HEK293 (cell line): ENCODE data around the gene RHEB.
A peak's percentile ranks its signal among the peaks of the same experiment; 100 is the strongest.

Source experiments
- CTCF ChIA-PET: fragments of 350-600 bp; formaldehyde crosslinking; extraction: SDS; loops from one replicate; lab custom pipeline; 2021; ENCODE audit warnings: antibody characterized with exemption; lab: Yijun Ruan, JAX
- POLR2A ChIA-PET: fragments of 300-600 bp; formaldehyde crosslinking; extraction: SDS; loops from one replicate; lab custom pipeline; 2020; ENCODE audit warnings: antibody characterized with exemption, inconsistent platforms; lab: Yijun Ruan, JAX
- H3K27ac ChIP-seq: fragments of 200-500 bp; sonication (Bioruptor generic); 2 replicates; pipeline ENCODE4 v1.5.1; 2014; ENCODE audit warnings: low read depth, low read length, control low read depth, inconsistent platforms; ENCODE audit errors: extremely low read depth
- H3K36me3 ChIP-seq, 2 experiments: fragments of 200-500 bp in 1 of 2; sonication (Bioruptor generic) in 1 of 2; 1 replicate in 1 of 2; 2 replicates in 1 of 2; pipeline ENCODE4 v1.5.1; 2014 to 2017; ENCODE audit warnings: inconsistent platforms in 2 of 2, low read length in 2 of 2; ENCODE audit not compliant: control insufficient read depth in 2 of 2, insufficient read depth in 1 of 2
- H3K4me1 ChIP-seq: fragments of 200-500 bp; sonication (Bioruptor generic); 2 replicates; pipeline ENCODE4 v1.5.1; 2014; ENCODE audit warnings: mild to moderate bottlenecking, low read length, inconsistent platforms; ENCODE audit not compliant: control insufficient read depth, insufficient read depth
- H3K4me3 ChIP-seq: 2 replicates; pipeline ENCODE4 v1.5.1; 2011; ENCODE audit warnings: low read depth, mild to moderate bottlenecking, control low read depth, low read length, moderate library complexity
- H3K9me3 ChIP-seq: fragments of 200-500 bp; sonication (Bioruptor generic); 2 replicates; pipeline ENCODE4 v1.5.1; 2014; ENCODE audit warnings: low read depth, low read length, inconsistent platforms; ENCODE audit not compliant: control insufficient read depth, insufficient read depth
- EGR2 ChIP-seq: fragments of 450-650 bp; formaldehyde crosslinking; IDR thresholded peaks from 2 replicates; pipeline ENCODE4 v1.5.1; 2016; ENCODE audit warnings: low read depth, missing biosample characterization, missing genetic modification characterization
- KLF1 ChIP-seq: fragments of 450-650 bp; formaldehyde crosslinking; IDR thresholded peaks from 2 replicates; pipeline ENCODE4 v1.5.1; 2016; ENCODE audit warnings: missing biosample characterization, missing genetic modification characterization
- KLF7 ChIP-seq: fragments of 450-650 bp; formaldehyde crosslinking; IDR thresholded peaks from 2 replicates; pipeline ENCODE4 v1.5.1; 2016; ENCODE audit warnings: missing biosample characterization, missing genetic modification characterization, borderline replicate concordance
- ZBTB20 ChIP-seq: fragments of 450-650 bp; formaldehyde crosslinking; IDR thresholded peaks from 2 replicates; pipeline ENCODE4 v1.5.1; 2016; ENCODE audit warnings: missing biosample characterization, missing genetic modification characterization
- ZFP3 ChIP-seq: fragments of 450-650 bp; formaldehyde crosslinking; IDR thresholded peaks from 2 replicates; pipeline ENCODE4 v1.5.1; 2016; ENCODE audit warnings: low read depth, missing biosample characterization, missing genetic modification characterization
- ZNF114 ChIP-seq: fragments of 450-650 bp; formaldehyde crosslinking; IDR thresholded peaks from 2 replicates; pipeline ENCODE4 v1.5.0; 2017; ENCODE audit warnings: missing biosample characterization, missing genetic modification characterization
- ZNF133 ChIP-seq: fragments of 450-650 bp; formaldehyde crosslinking; IDR thresholded peaks from 2 replicates; pipeline ENCODE4 v1.5.1; 2016; ENCODE audit warnings: missing biosample characterization, missing genetic modification characterization
- ZNF157 ChIP-seq: fragments of 450-650 bp; formaldehyde crosslinking; IDR thresholded peaks from 2 replicates; pipeline ENCODE4 v1.5.1; 2016; ENCODE audit warnings: missing biosample characterization, missing genetic modification characterization
- ZNF341 ChIP-seq: fragments of 450-650 bp; formaldehyde crosslinking; IDR thresholded peaks from 2 replicates; pipeline ENCODE4; 2016; ENCODE audit warnings: low read depth, missing biosample characterization, missing genetic modification characterization
- ZNF394 ChIP-seq: fragments of 450-650 bp; formaldehyde crosslinking; IDR thresholded peaks from 2 replicates; pipeline ENCODE4 v1.5.1; 2016; ENCODE audit warnings: missing biosample characterization, missing genetic modification characterization, mild to moderate bottlenecking, moderate library complexity, borderline replicate concordance
- ZNF416 ChIP-seq: fragments of 450-650 bp; formaldehyde crosslinking; IDR thresholded peaks from 2 replicates; pipeline ENCODE4 v1.5.1; 2016; ENCODE audit warnings: missing biosample characterization, missing genetic modification characterization
- ZNF426 ChIP-seq: fragments of 450-650 bp; formaldehyde crosslinking; IDR thresholded peaks from 2 replicates; pipeline ENCODE4 v1.5.1; 2017; ENCODE audit warnings: missing biosample characterization, missing genetic modification characterization, mild to moderate bottlenecking, inconsistent platforms, moderate library complexity
- ZNF544 ChIP-seq: fragments of 450-650 bp; formaldehyde crosslinking; IDR thresholded peaks from 2 replicates; pipeline ENCODE4 v1.5.0; 2017; ENCODE audit warnings: missing biosample characterization, missing genetic modification characterization
- ZNF76 ChIP-seq: fragments of 450-650 bp; formaldehyde crosslinking; IDR thresholded peaks from 2 replicates; pipeline ENCODE4; 2016; ENCODE audit warnings: low read depth, missing biosample characterization, missing genetic modification characterization, borderline replicate concordance
- ZNF777 ChIP-seq: fragments of 450-650 bp; formaldehyde crosslinking; IDR thresholded peaks from 2 replicates; pipeline ENCODE4 v1.5.1; 2017; ENCODE audit warnings: missing biosample characterization, missing genetic modification characterization, borderline replicate concordance
- ZSCAN16 ChIP-seq: fragments of 450-650 bp; formaldehyde crosslinking; IDR thresholded peaks from 2 replicates; pipeline ENCODE4 v1.5.1; 2016; ENCODE audit warnings: missing biosample characterization, missing genetic modification characterization
- TF ChIP-seq, protein P1 (sequence below): fragments of 450-650 bp; formaldehyde crosslinking; IDR thresholded peaks from 2 replicates; pipeline ENCODE4 v1.5.1; 2017; ENCODE audit warnings: missing biosample characterization, missing genetic modification characterization
- TF ChIP-seq, protein P2 (sequence below): sonication (generic); formaldehyde crosslinking; IDR thresholded peaks from 2 replicates; pipeline ENCODE4 v1.8.1; 2022; ENCODE audit warnings: mild to moderate bottlenecking, moderate library complexity, missing genetic modification reagents
- TF ChIP-seq, protein P3 (sequence below): fragments of 450-650 bp; formaldehyde crosslinking; IDR thresholded peaks from 2 replicates; pipeline ENCODE4 v1.5.1; 2016; ENCODE audit warnings: missing biosample characterization, missing genetic modification characterization
- TF ChIP-seq, protein P4 (sequence below): fragments of 450-650 bp; formaldehyde crosslinking; conservative IDR thresholded peaks from 2 replicates; pipeline ENCODE4 v1.5.1; 2016; ENCODE audit warnings: low read depth, missing biosample characterization, missing genetic modification characterization

Gene RHEB

DNA sequence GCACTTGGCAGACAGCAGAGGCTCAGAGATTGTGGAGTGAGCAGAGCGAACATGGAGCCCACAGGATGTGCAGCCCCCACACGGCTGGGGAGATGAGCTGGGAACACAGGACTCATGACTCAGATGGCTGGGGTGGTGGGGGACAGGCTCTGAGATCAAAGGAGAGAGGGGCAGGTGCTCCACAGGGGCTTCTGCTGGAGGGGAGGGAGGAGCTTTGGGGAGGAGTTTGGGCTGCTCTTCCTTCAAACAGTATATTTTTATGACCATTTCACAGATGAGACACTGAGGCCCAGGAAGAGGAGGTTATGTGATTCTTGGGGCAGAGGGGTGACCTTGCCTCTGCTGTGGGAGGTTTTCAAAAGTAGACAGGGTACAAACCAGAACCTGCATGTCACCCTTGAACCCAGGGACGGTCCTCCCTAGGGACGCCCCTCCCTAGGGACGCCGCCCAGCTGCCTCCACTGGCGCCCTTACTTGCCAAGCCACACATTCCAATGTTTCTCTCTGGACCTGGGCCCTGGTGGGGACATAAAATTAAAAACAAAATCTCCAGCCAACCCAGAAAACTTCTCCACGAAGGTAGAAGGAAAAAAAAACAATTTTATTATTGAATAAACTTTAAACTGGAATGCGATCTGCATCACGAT lies 78.8 kb downstream of the RHEB start:
- no peak overlapping the region for H3K27ac ChIP-seq
- ChIA-PET POLR2A (interaction anchor here (1.2 kb wide), 1 partner anchor 79 kb away, joined by 4 read pairs; the partner anchor contains the start of gene RHEB), CTCF (no interaction called here)
- no peaks in the 10 kb centered on the region for H3K9me3 ChIP-seq
- no peak overlapping the region for H3K4me3 ChIP-seq
- H3K4me1 ChIP-seq: no peaks in the 10 kb centered on the region
- H3K36me3 ChIP-seq: no peaks in the 10 kb centered on the region
- TF ChIP-seq ZNF416 (tag by site-specific recombination) (no peak), KLF7 (tag by site-specific recombination) (no peak), ZFP3 (tag by site-specific recombination) (no peak), ZNF76 (tag by site-specific recombination) (0 out of 2 replicates have a peak, but pooled peaks have one; percentile 8), ZBTB20 (tag by site-specific recombination) (no peak), KLF1 (tag by site-specific recombination) (0 out of 2 replicates have a peak, but pooled peaks have one; percentile 25), ZNF157 (tag by site-specific recombination) (no peak), ZNF426 (no peak), ZSCAN16 (tag by site-specific recombination) (0 out of 2 replicates have a peak, but pooled peaks have one; percentile 30), ZNF341 (tag by site-specific recombination) (peak; percentile 50; the same call in 1 of the 2 replicates), ZNF544 (no peak), EGR2 (0 out of 2 replicates have a peak, but pooled peaks have one; percentile 24), ZNF394 (tag by site-specific recombination) (no peak)
- TF ChIP-seq, protein P1, sequence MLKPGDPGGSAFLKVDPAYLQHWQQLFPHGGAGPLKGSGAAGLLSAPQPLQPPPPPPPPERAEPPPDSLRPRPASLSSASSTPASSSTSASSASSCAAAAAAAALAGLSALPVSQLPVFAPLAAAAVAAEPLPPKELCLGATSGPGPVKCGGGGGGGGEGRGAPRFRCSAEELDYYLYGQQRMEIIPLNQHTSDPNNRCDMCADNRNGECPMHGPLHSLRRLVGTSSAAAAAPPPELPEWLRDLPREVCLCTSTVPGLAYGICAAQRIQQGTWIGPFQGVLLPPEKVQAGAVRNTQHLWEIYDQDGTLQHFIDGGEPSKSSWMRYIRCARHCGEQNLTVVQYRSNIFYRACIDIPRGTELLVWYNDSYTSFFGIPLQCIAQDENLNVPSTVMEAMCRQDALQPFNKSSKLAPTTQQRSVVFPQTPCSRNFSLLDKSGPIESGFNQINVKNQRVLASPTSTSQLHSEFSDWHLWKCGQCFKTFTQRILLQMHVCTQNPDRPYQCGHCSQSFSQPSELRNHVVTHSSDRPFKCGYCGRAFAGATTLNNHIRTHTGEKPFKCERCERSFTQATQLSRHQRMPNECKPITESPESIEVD (tag by site-specific recombination): no peak
- TF ChIP-seq, protein P2, sequence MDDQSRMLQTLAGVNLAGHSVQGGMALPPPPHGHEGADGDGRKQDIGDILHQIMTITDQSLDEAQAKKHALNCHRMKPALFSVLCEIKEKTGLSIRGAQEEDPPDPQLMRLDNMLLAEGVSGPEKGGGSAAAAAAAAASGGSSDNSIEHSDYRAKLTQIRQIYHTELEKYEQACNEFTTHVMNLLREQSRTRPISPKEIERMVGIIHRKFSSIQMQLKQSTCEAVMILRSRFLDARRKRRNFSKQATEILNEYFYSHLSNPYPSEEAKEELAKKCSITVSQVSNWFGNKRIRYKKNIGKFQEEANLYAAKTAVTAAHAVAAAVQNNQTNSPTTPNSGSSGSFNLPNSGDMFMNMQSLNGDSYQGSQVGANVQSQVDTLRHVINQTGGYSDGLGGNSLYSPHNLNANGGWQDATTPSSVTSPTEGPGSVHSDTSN (CRISPR knock-in tag): no peak

DNA sequence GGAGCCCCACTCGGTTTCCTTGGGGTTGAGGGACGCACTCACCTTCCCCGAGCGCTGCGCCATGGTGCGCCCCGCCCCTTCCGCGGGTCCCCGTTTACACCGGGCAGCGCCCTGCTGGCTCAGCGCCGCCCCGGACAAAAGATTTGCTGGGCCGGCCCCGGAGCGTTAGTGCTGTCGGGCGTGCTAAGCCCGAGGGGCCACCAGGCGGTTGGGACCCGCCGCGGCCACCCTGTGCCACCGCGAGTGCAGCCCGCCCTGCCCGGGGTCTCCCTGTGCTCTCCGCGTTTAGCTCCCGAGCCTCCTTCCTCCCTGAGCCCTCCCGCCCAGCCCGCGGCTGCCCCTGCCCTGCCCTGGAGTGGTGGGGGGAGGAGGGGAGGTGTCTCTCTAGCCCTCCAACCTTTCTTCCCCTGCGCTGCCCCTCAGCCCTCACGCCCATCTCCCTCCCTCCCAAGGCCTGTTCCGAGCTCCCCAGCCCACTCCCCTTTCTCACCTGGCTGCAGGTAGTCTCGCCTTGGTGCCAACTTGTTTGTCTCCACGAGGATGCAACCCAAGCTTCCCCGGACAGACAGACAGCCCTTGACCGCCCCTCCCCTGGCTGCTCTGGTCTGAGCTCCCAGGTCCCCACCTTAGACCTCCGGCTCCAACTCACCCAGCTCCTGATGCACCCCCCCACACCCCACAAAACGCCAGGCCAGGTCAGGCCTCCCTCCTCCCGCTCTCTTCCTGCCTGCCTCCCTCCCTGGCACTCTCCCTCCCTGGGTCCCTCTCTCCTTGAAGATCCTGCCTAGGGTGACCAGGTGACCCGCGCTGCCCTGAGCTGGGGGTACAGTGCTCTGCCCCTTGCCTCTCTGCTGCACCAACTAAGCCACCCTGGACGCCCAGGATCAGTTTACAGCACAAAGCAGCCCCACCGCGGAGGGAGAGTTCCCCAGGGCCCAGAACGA lies 79.6 kb downstream of the RHEB start, which contains the start of gene CRYGN:
Gene CRYGN, minus strand, starts transcription at position 287 of the 944 bp plus-strand sequence. Its CDS starts 224 bp downstream, at position 63.
- no peaks in the 10 kb centered on the region for H3K4me1 ChIP-seq
- no peaks in the 10 kb centered on the region for H3K9me3 ChIP-seq
- H3K4me3 ChIP-seq: no peak within 1 kb of the TSS
- CTCF ChIA-PET: no interaction called here
- TF ChIP-seq ZNF114 (tag by site-specific recombination) (no peak), ZNF133 (tag by site-specific recombination) (no peak), ZNF777 (tag by site-specific recombination) (no peak)
- TF ChIP-seq, protein P3, sequence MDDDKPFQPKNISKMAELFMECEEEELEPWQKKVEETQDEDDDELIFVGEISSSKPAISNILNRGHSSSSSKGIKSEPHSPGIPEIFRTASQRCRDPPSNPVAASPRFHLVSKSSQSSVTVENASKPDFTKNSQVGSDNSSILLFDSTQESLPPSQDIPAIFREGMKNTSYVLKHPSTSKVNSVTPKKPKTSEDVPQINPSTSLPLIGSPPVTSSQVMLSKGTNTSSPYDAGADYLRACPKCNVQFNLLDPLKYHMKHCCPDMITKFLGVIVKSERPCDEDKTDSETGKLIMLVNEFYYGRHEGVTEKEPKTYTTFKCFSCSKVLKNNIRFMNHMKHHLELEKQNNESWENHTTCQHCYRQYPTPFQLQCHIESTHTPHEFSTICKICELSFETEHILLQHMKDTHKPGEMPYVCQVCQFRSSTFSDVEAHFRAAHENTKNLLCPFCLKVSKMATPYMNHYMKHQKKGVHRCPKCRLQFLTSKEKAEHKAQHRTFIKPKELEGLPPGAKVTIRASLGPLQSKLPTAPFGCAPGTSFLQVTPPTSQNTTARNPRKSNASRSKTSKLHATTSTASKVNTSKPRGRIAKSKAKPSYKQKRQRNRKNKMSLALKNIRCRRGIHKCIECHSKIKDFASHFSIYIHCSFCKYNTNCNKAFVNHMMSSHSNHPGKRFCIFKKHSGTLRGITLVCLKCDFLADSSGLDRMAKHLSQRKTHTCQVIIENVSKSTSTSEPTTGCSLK: no peak
- TF ChIP-seq, protein P4, sequence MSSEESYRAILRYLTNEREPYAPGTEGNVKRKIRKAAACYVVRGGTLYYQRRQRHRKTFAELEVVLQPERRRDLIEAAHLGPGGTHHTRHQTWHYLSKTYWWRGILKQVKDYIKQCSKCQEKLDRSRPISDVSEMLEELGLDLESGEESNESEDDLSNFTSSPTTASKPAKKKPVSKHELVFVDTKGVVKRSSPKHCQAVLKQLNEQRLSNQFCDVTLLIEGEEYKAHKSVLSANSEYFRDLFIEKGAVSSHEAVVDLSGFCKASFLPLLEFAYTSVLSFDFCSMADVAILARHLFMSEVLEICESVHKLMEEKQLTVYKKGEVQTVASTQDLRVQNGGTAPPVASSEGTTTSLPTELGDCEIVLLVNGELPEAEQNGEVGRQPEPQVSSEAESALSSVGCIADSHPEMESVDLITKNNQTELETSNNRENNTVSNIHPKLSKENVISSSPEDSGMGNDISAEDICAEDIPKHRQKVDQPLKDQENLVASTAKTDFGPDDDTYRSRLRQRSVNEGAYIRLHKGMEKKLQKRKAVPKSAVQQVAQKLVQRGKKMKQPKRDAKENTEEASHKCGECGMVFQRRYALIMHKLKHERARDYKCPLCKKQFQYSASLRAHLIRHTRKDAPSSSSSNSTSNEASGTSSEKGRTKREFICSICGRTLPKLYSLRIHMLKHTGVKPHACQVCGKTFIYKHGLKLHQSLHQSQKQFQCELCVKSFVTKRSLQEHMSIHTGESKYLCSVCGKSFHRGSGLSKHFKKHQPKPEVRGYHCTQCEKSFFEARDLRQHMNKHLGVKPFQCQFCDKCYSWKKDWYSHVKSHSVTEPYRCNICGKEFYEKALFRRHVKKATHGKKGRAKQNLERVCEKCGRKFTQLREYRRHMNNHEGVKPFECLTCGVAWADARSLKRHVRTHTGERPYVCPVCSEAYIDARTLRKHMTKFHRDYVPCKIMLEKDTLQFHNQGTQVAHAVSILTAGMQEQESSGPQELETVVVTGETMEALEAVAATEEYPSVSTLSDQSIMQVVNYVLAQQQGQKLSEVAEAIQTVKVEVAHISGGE (tag by site-specific recombination): no peak
- H3K36me3 ChIP-seq: no peaks in the 10 kb centered on the region
- POLR2A ChIA-PET: interaction anchor here (1.2 kb wide), 1 partner anchor 80 kb away, joined by 4 read pairs; the partner anchor contains the start of gene RHEB
- H3K27ac ChIP-seq: no peak within 1 kb of the TSS
